Lower lobe of right lung (tissue), 1 donor: ENCODE measurements around the gene UFSP1. TPM values are rescaled to one million over a fixed set of nuclear protein-coding genes. Genes with fewer than 3 reads are reported as not detected.

Experiments used
- microRNA-seq: library from miRNA; unstranded; fragments of <30 nt; microRNA quantifications from one replicate; pipeline ENCODE4 v1.2.0, GENCODE V29; 2020; ENCODE audit warnings: borderline number of aligned reads
- total RNA-seq: library from RNA; stranded (reverse); fragmentation: NEBNext Ultra II Directional; extraction: Animal tissue kit (Norgen Biotek cat#: 25700); gene quantifications from one replicate; pipeline ENCODE4 v1.2.1, GENCODE V29; 2021
- donor health status: DM: no; HTN: yes; CAD: no; lungs with severe emphysema.

UFSP1 gene
- total RNA-seq, 1 donor from 2014 or later = 2.3 TPM

Small RNA genes lying within 50 kb of the gene (microRNA-seq; reads per million reads assigned to microRNA genes)
- gene MIR6875 = not detected

Other genes with a start within 250 kb of the UFSP1 start
- 0.35 TPM for gene TFR2, start 248.2 kb downstream of the UFSP1 start, total RNA-seq
- gene ACTL6B, start 233.3 kb downstream of the UFSP1 start, total RNA-seq = not detected
- 247 TPM for gene GNB2, start 216.0 kb downstream of the UFSP1 start, total RNA-seq
- gene GIGYF1, start 195.5 kb downstream of the UFSP1 start, total RNA-seq = 53.4 TPM
- gene POP7, start 183.6 kb downstream of the UFSP1 start, total RNA-seq = 21.5 TPM
- not detected for gene EPO, start 169.2 kb downstream of the UFSP1 start, total RNA-seq
- gene ZAN, start 156.1 kb downstream of the UFSP1 start, total RNA-seq = not detected
- gene EPHB4, start 62.2 kb downstream of the UFSP1 start, total RNA-seq = 68.6 TPM
- 43.6 TPM for gene SLC12A9, start 37.0 kb downstream of the UFSP1 start, total RNA-seq
- 56.5 TPM for gene TRIP6, start 22.3 kb downstream of the UFSP1 start, total RNA-seq
- 105 TPM for gene SRRT, start 14.6 kb downstream of the UFSP1 start, total RNA-seq
- gene ACHE, start 6.2 kb upstream of the UFSP1 start, total RNA-seq = 0.97 TPM
- 1.7 TPM for gene MUC3A, start 59.8 kb upstream of the UFSP1 start, total RNA-seq
- gene MUC12, start 79.8 kb upstream of the UFSP1 start, total RNA-seq = 1.2 TPM
- not detected for gene MUC17, start 130.4 kb upstream of the UFSP1 start, total RNA-seq
- gene TRIM56, start 195.8 kb upstream of the UFSP1 start, total RNA-seq = 61.9 TPM
- 15.4 TPM for gene SERPINE1, start 237.4 kb upstream of the UFSP1 start, total RNA-seq